CD4-positive, alpha-beta T cell (primary cell): ENCODE measurements around the gene NUP85. TPM values are rescaled to one million over a fixed set of nuclear protein-coding genes. Genes with fewer than 3 reads are reported as not detected.

Experiments
- ATAC-seq: fragments of 200-7000 bp; cut with Tn5 transposase; one replicate; pipeline ENCODE4 v1.10.0; 2022; ENCODE audit warnings: mild to moderate bottlenecking; ENCODE audit not compliant: poor library complexity
- CTCF ChIA-PET: fragments of 350-600 bp; sonication (Branson Sonifier 250); formaldehyde crosslinking; loops from one replicate; lab custom pipeline; 2021; ENCODE audit warnings: antibody characterized with exemption, inconsistent platforms; lab: Charles Lee
- POLR2A ChIA-PET: fragments of 350-600 bp; sonication (Branson Sonifier 250); formaldehyde crosslinking; loops from one replicate; lab custom pipeline; 2021; ENCODE audit warnings: antibody characterized with exemption, inconsistent platforms; lab: Charles Lee
- DNase-seq, 14 experiments: peaks; one replicate each; pipeline ENCODE4 v3.0.0-alpha.2; 2013 to 2020; ENCODE audit warnings: mixed read lengths in 2 of 14
- H3K27ac ChIP-seq, 2 donors: one replicate each; pipeline versions ENCODE4 v1.5.1 to v1.7.0; 2013; ENCODE audit warnings: low read length in 2 of 2, low read depth in 1 of 2, mild to moderate bottlenecking in 1 of 2
- H3K27me3 ChIP-seq, 2 experiments: 1 replicate in 1 of 2; 2 replicates in 1 of 2; pipeline versions ENCODE4 v1.6.1 to v1.7.0; 2013; ENCODE audit warnings: low read length in 2 of 2, control low read depth in 1 of 2, mild to moderate bottlenecking in 1 of 2, moderate library complexity in 1 of 2; ENCODE audit not compliant: insufficient read depth in 2 of 2, control insufficient read depth in 1 of 2
- H3K36me3 ChIP-seq: one replicate; pipeline ENCODE4 v1.6.1; 2013; ENCODE audit warnings: low read length, control low read depth; ENCODE audit not compliant: insufficient read depth
- H3K4me1 ChIP-seq: one replicate; pipeline ENCODE4 v1.6.1; 2013; ENCODE audit warnings: low read length, control low read depth; ENCODE audit not compliant: insufficient read depth
- H3K4me3 ChIP-seq: one replicate; pipeline ENCODE4 v1.5.1; 2013; ENCODE audit warnings: mild to moderate bottlenecking, low read length, moderate library complexity
- H3K9me3 ChIP-seq, 2 experiments: 1 replicate in 1 of 2; 2 replicates in 1 of 2; pipeline versions ENCODE4 v1.6.1 to v1.7.0; 2013; ENCODE audit warnings: low read length in 2 of 2, mild to moderate bottlenecking in 2 of 2, control low read depth in 1 of 2, moderate library complexity in 1 of 2; ENCODE audit not compliant: control insufficient read depth in 1 of 2, insufficient read depth in 1 of 2
- H3K27ac Mint-ChIP-seq: one replicate; pipeline ENCODE4 v1.8.0; 2020; ENCODE audit warnings: mixed read lengths
- H3K27me3 Mint-ChIP-seq: one replicate; pipeline ENCODE4 v1.8.0; 2021; ENCODE audit warnings: mixed read lengths
- H3K36me3 Mint-ChIP-seq: one replicate; pipeline ENCODE4 v1.8.0; 2021; ENCODE audit warnings: low read depth, mixed read lengths
- H3K4me1 Mint-ChIP-seq: one replicate; pipeline ENCODE4 v1.8.0; 2021; ENCODE audit warnings: low read depth, mixed read lengths
- H3K4me3 Mint-ChIP-seq: one replicate; pipeline ENCODE4 v1.8.0; 2020; ENCODE audit warnings: mild to moderate bottlenecking, mixed read lengths
- H3K9me3 Mint-ChIP-seq: one replicate; pipeline ENCODE4 v1.8.0; 2020; ENCODE audit warnings: mixed read lengths
- CTCF ChIP-seq: fragments of 200-600 bp; IDR thresholded peaks from one replicate; pipeline ENCODE4 v1.8.0; 2022; ENCODE audit warnings: antibody characterized with exemption, mild to moderate bottlenecking
- intact Hi-C, 2 experiments: fragments of 100-400 bp; cut with DNase I in 1 of 2; cut with micrococcal nuclease in 1 of 2; formaldehyde crosslinking; loops; one replicate each; pipeline versions ENCODE4 v1.15.1 to v1.9.0; 2023 to 2025; cut with DNase I, micrococcal nuclease
- total RNA-seq, 174 experiments: library from RNA in 2 of 174; stranded (reverse) in 2 of 174; gene quantifications; one replicate each; pipeline ENCODE4 v1.2.3 and lab custom pipeline; 2021 to 2026

Gene NUP85
- total RNA-seq, 2 experiments from 2014 or later: 84.7 to 89.2 TPM

- Histone ChIP-seq H3K36me3 (peaks cover 27% of the 10 kb centered on the region), H3K4me3 (peak overlapping the region; percentile 94), H3K27ac (peak overlapping the region; percentile 85 to 88), H3K9me3 (no peaks in the 10 kb centered on the region), H3K27me3 (no peaks in the 10 kb centered on the region), H3K4me1 (peaks cover 40% of the 10 kb centered on the region)
- POLR2A ChIA-PET: interaction anchor here (0.9 to 3.3 kb wide), 11 partner anchors 8 to 510 kb away, joined by 3 to 181 read pairs (median 12); partner anchors contain the start of genes FDXR, GGA3, MRPS7 and NUP85
- intact Hi-C loops: loop anchor here (1.0 to 10.0 kb wide), 4 partner anchors 9 to 485 kb away; partner anchors contain the start of genes GGA3 (in 1 of the 2), MRPS7 (in 1 of the 2), RECQL5 (in 1 of the 2) and SAP30BP (in 1 of the 2)
- Mint-ChIP-seq H3K27me3 (no peaks in the 10 kb centered on the region), H3K4me3 (peak overlapping the region; percentile 85), H3K36me3 (peaks cover 32% of the 10 kb centered on the region), H3K4me1 (peaks cover 21% of the 10 kb centered on the region), H3K27ac (peak overlapping the region; percentile 83), H3K9me3 (no peaks in the 10 kb centered on the region)
- no peak for TF ChIP-seq CTCF
- DNase-seq (peak in 1 of 14 experiments; percentile 35), ATAC-seq (no peak)
- CTCF ChIA-PET: interaction anchor here (0.6 to 3.2 kb wide), 10 partner anchors 8 to 246 kb away, joined by 3 to 83 read pairs (median 10); partner anchors contain the start of genes GGA3, MRPS7, SLC25A19 and TSEN54
Observed at GRCh38 chr17:75269844-75270217, 64.4 kb downstream of the NUP85 start.

GRCh38 chr17:75270218-75270965 is 64.9 kb downstream of the NUP85 start:
- POLR2A ChIA-PET: interaction anchor here (0.6 to 3.3 kb wide), 42 partner anchors 9 to 604 kb away, joined by 3 to 181 read pairs (median 4); partner anchors contain the start of genes ARMC7, FDXR, GGA3 and GRB2
- Mint-ChIP-seq H3K36me3 (peaks cover 29% of the 10 kb centered on the region), H3K4me1 (peaks cover 21% of the 10 kb centered on the region), H3K4me3 (peak overlapping the region; percentile 85), H3K27ac (peak overlapping the region; percentile 83), H3K27me3 (no peaks in the 10 kb centered on the region), H3K9me3 (no peaks in the 10 kb centered on the region)
- peak; percentile 12 for ATAC-seq
- intact Hi-C loops: loop anchor here (1.0 to 5.0 kb wide), 3 partner anchors 9 to 397 kb away; partner anchors contain the start of genes GGA3 (in 1 of the 2), MRPS7 (in 1 of the 2), RECQL5 (in 1 of the 2) and SAP30BP (in 1 of the 2)
- peaks cover 25% of the 10 kb centered on the region for H3K36me3 ChIP-seq
- H3K27ac ChIP-seq: peak overlapping the region; percentile 85 to 88
- H3K4me3 ChIP-seq: peak overlapping the region; percentile 94
- no peaks in the 10 kb centered on the region for H3K27me3 ChIP-seq
- no peak for TF ChIP-seq CTCF
- CTCF ChIA-PET: interaction anchor here (0.5 to 3.2 kb wide), 38 partner anchors 9 to 483 kb away, joined by 3 to 83 read pairs (median 5); partner anchors contain the start of genes GGA3, GRB2, MRPS7 and NUP85
- DNase-seq: peak; percentile 12 to 70 (median 30)
- no peaks in the 10 kb centered on the region for H3K9me3 ChIP-seq
- peaks cover 40% of the 10 kb centered on the region for H3K4me1 ChIP-seq

- peaks cover 40% of the 10 kb centered on the region for H3K4me1 ChIP-seq
- H3K36me3 Mint-ChIP-seq: peaks cover 24% of the 10 kb centered on the region
- H3K9me3 ChIP-seq: no peaks in the 10 kb centered on the region
- peak within 1 kb of the TSS; percentile 83 for H3K27ac Mint-ChIP-seq
- H3K4me3 ChIP-seq: peak within 1 kb of the TSS; percentile 95
- CTCF ChIA-PET: interaction anchor here (0.5 to 3.2 kb wide), 35 partner anchors 9 to 482 kb away, joined by 3 to 83 read pairs (median 5); partner anchors contain the start of genes GGA3, GRB2, MRPS7 and NUP85
- ATAC-seq (no peak), DNase-seq (no peak)
- TF ChIP-seq CTCF: no peak
- no peaks in the 10 kb centered on the region for H3K27me3 Mint-ChIP-seq
- no peaks in the 10 kb centered on the region for H3K27me3 ChIP-seq
- intact Hi-C loops: loop anchor here (1.0 to 5.0 kb wide), 4 partner anchors 10 to 396 kb away; partner anchors contain the start of genes SLC25A19 (in 2 of the 2), GGA3 (in 1 of the 2), MRPS7 (in 1 of the 2) and RECQL5 (in 1 of the 2)
- H3K4me1 Mint-ChIP-seq: peaks cover 21% of the 10 kb centered on the region
- H3K27ac ChIP-seq: peak within 1 kb of the TSS; percentile 85 to 88
- H3K9me3 Mint-ChIP-seq: no peaks in the 10 kb centered on the region
- peaks cover 21% of the 10 kb centered on the region for H3K36me3 ChIP-seq
- POLR2A ChIA-PET: interaction anchor here (0.6 to 3.3 kb wide), 41 partner anchors 9 to 604 kb away, joined by 3 to 181 read pairs (median 5); partner anchors contain the start of genes ARMC7, FDXR, GGA3 and GRB2
- peak within 1 kb of the TSS; percentile 85 for H3K4me3 Mint-ChIP-seq
Observed at GRCh38 chr17:75270966-75271232, 65.4 kb downstream of the NUP85 start, which contains the start of gene MIF4GD. TSS of gene MIF4GD (minus strand) at chr17:75271231. CDS start at chr17:75270195, 1,036 bp downstream.
